ENCODE results near the gene SND1.

SND1 gene

GRCh38 chr7:128042012-128042411, 390.0 kb downstream of the SND1 start:
- TF ChIP-seq SPI1 (IDR thresholded peaks at IDR 0.05; ENCODE audit: borderline replicate concordance, low read depth) (no peak), CTCF (IDR thresholded peaks at IDR 0.05; ENCODE audit: insufficient read depth, low read length) (no peak), GABPA (IDR thresholded peaks at IDR 0.05; ENCODE audit: low read depth) (no peak), REST (IDR thresholded peaks at IDR 0.05; ENCODE audit: insufficient replicate concordance, low read depth) (no peak), POLR2AphosphoS5 (IDR thresholded peaks at IDR 0.05; ENCODE audit: low read depth) (no peak)
- no peak for DNase-seq (ENCODE audit: low read depth in 1 of 2, low spot score in 1 of 2)
- Histone ChIP-seq H3K4me3 (replicated peaks; ENCODE audit: insufficient read depth, low read length) (no peak overlapping the region), H3K27ac (replicated peaks) (no peak overlapping the region), H3K27me3 (ENCODE audit: insufficient read depth, poor library complexity, severe bottlenecking) (no peaks in the 10 kb centered on the region)

- no peak for DNase-seq (ENCODE audit: low read depth in 1 of 2, low spot score in 1 of 2)
- Histone ChIP-seq H3K27me3 (ENCODE audit: insufficient read depth, poor library complexity, severe bottlenecking) (no peaks in the 10 kb centered on the region), H3K4me3 (replicated peaks; ENCODE audit: insufficient read depth, low read length) (no peak overlapping the region), H3K27ac (replicated peaks) (no peak overlapping the region)
- TF ChIP-seq GABPA (IDR thresholded peaks at IDR 0.05; ENCODE audit: low read depth) (no peak), POLR2AphosphoS5 (IDR thresholded peaks at IDR 0.05; ENCODE audit: low read depth) (no peak), CTCF (IDR thresholded peaks at IDR 0.05; ENCODE audit: insufficient read depth, low read length) (no peak), SPI1 (IDR thresholded peaks at IDR 0.05; ENCODE audit: borderline replicate concordance, low read depth) (no peak), REST (IDR thresholded peaks at IDR 0.05; ENCODE audit: insufficient replicate concordance, low read depth) (no peak)
Measured at GRCh38 chr7:128044064-128044463, 392.1 kb downstream of the SND1 start.

- H3K4me3 ChIP-seq (replicated peaks; ENCODE audit: insufficient read depth, low read length): no peak overlapping the region
- DNase-seq (ENCODE audit: low read depth in 1 of 2, low spot score in 1 of 2): no peak
- no peaks in the 10 kb centered on the region for H3K27me3 ChIP-seq (ENCODE audit: insufficient read depth, poor library complexity, severe bottlenecking)
- no peak for TF ChIP-seq REST (IDR thresholded peaks at IDR 0.05; ENCODE audit: insufficient replicate concordance, low read depth)
- no peak for TF ChIP-seq SPI1 (IDR thresholded peaks at IDR 0.05; ENCODE audit: borderline replicate concordance, low read depth)
- TF ChIP-seq CTCF (IDR thresholded peaks at IDR 0.05; ENCODE audit: insufficient read depth, low read length): no peak
- TF ChIP-seq GABPA (IDR thresholded peaks at IDR 0.05; ENCODE audit: low read depth): no peak
- no peak for TF ChIP-seq POLR2AphosphoS5 (IDR thresholded peaks at IDR 0.05; ENCODE audit: low read depth)
- H3K27ac ChIP-seq (replicated peaks): no peak overlapping the region
Measured at GRCh38 chr7:128045158-128045557, 393.2 kb downstream of the SND1 start.

Measured in HL-60 (cell line).